ENCODE data around the gene MYO6.

Gene MYO6

GRCh38 chr6:75834447-75834846 lies 85.4 kb downstream of the MYO6 start:
- no peak for TF ChIP-seq CTCF (IDR thresholded peaks at IDR 0.05; ENCODE audit: extremely low read depth, insufficient read depth, missing control alignments)
- in situ Hi-C loops (cut with MboI; ENCODE audit: low pct_unique_long_range_greater_than_20kb, low sequenced_read_pairs, unreplicated experiment), result no loop called here
- DNase-seq (ENCODE audit: low spot score), result no peak

GRCh38 chr6:75842191-75842590 lies 93.2 kb downstream of the MYO6 start:
- no peak for DNase-seq (ENCODE audit: low spot score)
- TF ChIP-seq CTCF (IDR thresholded peaks at IDR 0.05; ENCODE audit: extremely low read depth, insufficient read depth, missing control alignments), result no peak
- in situ Hi-C loops (cut with MboI; ENCODE audit: low pct_unique_long_range_greater_than_20kb, low sequenced_read_pairs, unreplicated experiment), result no loop called here

- no peak for DNase-seq (ENCODE audit: low spot score)
- in situ Hi-C loops (cut with MboI; ENCODE audit: low pct_unique_long_range_greater_than_20kb, low sequenced_read_pairs, unreplicated experiment), result no loop called here
- TF ChIP-seq CTCF (IDR thresholded peaks at IDR 0.05; ENCODE audit: extremely low read depth, insufficient read depth, missing control alignments), result no peak
Measured at GRCh38 chr6:75842732-75843131, 93.7 kb downstream of the MYO6 start.

GRCh38 chr6:75843396-75843795 lies 94.4 kb downstream of the MYO6 start:
- in situ Hi-C loops (cut with MboI; ENCODE audit: low pct_unique_long_range_greater_than_20kb, low sequenced_read_pairs, unreplicated experiment), result no loop called here
- DNase-seq (ENCODE audit: low spot score), result no peak
- no peak for TF ChIP-seq CTCF (IDR thresholded peaks at IDR 0.05; ENCODE audit: extremely low read depth, insufficient read depth, missing control alignments)

- no peak for TF ChIP-seq CTCF (IDR thresholded peaks at IDR 0.05; ENCODE audit: extremely low read depth, insufficient read depth, missing control alignments)
- in situ Hi-C loops (cut with MboI; ENCODE audit: low pct_unique_long_range_greater_than_20kb, low sequenced_read_pairs, unreplicated experiment), result no loop called here
- DNase-seq (ENCODE audit: low spot score), result no peak
Measured at GRCh38 chr6:75848274-75848673, 99.2 kb downstream of the MYO6 start.

- in situ Hi-C loops (cut with MboI; ENCODE audit: low pct_unique_long_range_greater_than_20kb, low sequenced_read_pairs, unreplicated experiment), result no loop called here
- TF ChIP-seq CTCF (IDR thresholded peaks at IDR 0.05; ENCODE audit: extremely low read depth, insufficient read depth, missing control alignments), result no peak
- no peak for DNase-seq (ENCODE audit: low spot score)
Measured at GRCh38 chr6:75849329-75850025, 100.4 kb downstream of the MYO6 start.

All from GM13977 (cell line).